H1 (cell line): ENCODE results near the gene TK2. TPM values are rescaled to one million over a fixed set of nuclear protein-coding genes. Genes with fewer than 3 reads are reported as not detected.

Experiments
- SP1 ChIP-seq: IDR thresholded peaks from 2 replicates; pipeline ENCODE4 v1.6.1; 2011; ENCODE audit warnings: low read depth, low read length
- polyA plus RNA-seq, 7 experiments: library from polyadenylated mRNA; depleted of rRNA in 3 of 7; stranded (reverse) in 5 of 7; unstranded in 2 of 7; fragments of >200 nt in 5 of 7; fragments of 200-250 nt in 2 of 7; gene quantifications; 1 replicate in 5 of 7; 2 replicates in 1 of 7; 4 replicates in 1 of 7; pipeline versions ENCODE4 v1.2.1 to v1.2.3, GENCODE V29; 2011 to 2013; ENCODE audit warnings: missing spikeins in 2 of 7, mixed read lengths in 2 of 7
- total RNA-seq: library from RNA; stranded (reverse); fragmentation: NEBNext Ultra II Directional; extraction: Animal tissue kit (Norgen Biotek cat#: 25700); gene quantifications from 2 replicates; pipeline ENCODE4 v1.2.1, GENCODE V29; 2021

Gene TK2
- total and polyA plus RNA-seq, 2 of the 8 experiments (the other 6 are each of a cell fraction or from before 2014, with no cell fraction given): 2.7 to 3.6 TPM

DNA sequence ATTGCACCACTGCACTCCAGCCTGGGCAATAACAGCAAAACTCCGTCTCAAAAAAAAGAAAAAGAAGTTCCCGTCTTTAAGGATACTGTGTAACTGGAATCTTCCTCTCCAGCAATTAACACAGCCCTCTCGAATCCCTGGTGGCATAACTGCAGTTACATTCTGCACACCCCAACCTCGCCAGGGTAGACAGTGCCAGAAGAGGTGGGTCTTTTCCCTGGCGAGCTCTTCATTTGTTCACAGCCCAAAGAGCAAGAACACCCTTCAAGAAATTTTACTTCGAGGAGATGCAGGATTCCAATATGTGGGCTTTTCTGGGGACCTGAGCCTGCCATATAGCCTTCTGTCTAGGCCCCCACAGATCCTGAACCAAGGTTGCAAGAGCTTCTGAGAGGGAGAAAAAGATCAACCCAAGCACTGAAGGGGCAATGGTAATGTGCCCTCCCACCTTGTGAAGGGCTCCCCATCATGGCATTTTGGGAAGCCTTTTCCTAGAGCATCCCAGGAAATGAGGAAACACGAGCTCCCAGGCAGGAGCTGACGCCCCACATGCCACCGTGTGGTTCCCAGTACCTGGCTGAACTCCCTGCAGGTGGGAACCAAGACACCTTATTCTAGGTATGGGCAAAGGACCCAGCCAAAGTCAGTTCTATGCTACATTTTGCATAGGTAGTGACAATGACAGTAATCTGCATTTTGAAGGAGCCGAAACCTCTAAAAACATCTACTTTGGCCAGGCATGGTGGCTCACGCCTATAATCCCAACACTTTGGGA is 26.9 kb downstream of the TK2 start (continued):
- no peak for TF ChIP-seq SP1
- TF ChIP-seq, all 59 proteins: peak for 0
